COLO829 (cell line): ENCODE measurements around the gene SCAMP4.
"Not testable (repeated sequence)": the region's sequence is repeated elsewhere in the genome, so short reads cannot be mapped to it uniquely, and the experiment has no call there.

Experiments
- DNase-seq: peaks from one replicate; pipeline ENCODE4 v3.0.0; 2012; ENCODE audit warnings: low spot score

SCAMP4 gene

DNA sequence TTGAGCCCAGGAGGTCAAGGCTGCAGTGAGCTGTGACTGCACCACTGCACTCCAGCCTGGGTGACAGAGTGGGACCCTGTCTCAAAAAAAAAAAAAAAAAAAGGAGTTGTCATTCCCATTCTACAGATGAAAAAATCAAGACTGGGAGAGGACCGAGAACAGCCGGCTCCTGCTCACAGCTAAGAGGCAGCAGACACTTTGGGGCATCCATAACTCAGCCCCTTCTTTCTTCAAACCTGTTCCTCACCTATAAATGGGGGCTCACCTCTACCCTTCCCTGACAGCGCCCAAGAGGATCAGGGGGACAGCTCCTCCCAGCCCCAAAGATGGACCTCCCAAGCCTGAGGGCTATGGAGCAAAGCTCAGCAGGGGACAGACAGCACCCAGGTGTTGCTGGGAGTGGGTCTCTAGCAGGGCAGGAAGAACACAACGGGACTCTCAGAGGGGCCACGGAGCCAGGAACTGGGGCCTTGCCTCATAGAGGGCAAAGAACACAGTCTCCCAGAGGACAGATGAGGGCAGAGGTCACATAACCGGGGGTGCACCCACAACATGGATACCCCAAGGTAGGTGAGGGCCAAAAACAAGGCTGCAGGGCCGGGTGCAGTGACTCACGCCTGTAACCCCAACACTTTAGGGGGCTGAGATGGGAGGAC lies 38.4 kb upstream of the SCAMP4 start:
- DNase-seq = no peak

DNA sequence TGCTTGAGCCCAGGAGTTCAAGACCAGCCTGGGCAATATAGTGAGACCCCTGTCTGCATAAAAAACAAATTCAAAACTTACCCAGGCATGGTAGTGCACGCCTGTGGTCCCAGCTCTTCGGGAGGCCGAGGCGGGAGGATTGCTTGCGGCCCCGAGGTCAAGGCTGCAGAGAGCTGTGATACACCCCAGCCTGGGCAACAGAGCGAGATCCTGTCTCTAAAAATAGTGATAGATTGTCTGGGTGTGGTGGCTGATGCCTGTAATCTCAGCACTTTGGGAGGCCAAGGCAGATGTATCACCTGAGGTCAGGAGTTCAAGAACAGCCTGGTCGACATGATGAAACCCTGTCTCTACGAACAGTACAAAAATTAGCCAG lies 37.9 kb upstream of the SCAMP4 start:
- no peak for DNase-seq

DNA sequence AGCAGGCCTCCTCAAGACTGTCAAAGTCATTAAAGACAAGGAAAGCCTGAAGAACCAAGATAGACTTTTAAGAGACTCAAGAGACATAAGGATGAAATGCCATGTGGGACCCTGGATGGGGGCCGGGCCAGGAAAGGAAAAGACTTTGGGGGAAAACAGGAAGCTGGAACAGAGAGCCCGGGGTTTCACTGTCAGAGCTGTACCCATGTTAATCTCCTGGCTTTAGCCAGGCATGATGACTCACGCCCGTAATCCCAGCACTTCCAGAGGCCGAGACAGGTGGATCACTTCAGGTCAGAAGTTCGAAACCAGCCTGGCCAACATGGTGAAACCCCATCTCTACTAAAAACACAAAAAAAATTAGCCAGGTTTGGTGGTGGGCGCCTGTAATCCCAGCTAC lies 36.2 kb upstream of the SCAMP4 start:
- no peak for DNase-seq

DNA sequence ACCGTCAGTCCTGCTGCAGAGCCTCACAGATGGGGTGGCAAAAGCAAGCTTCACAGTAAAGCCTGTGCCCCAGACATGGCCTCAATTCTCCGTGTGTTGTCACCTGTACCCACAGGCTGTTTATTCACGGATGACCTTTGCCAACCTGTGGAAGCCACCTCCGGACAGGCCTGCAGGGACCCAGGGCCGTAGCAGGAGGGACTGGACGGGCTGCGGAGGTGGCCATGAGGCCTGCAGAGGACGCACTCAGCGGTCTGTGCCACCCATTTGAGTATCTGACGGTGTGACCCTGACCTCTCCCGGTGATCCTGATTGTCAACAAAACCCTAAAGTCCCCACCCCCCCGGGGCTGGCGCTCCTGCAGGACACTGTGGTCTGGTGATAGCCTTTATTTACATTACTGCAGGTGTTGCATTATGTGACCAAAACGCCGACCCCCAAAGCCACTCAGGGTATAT lies 34.0 kb upstream of the SCAMP4 start:
- no peak for DNase-seq

DNA sequence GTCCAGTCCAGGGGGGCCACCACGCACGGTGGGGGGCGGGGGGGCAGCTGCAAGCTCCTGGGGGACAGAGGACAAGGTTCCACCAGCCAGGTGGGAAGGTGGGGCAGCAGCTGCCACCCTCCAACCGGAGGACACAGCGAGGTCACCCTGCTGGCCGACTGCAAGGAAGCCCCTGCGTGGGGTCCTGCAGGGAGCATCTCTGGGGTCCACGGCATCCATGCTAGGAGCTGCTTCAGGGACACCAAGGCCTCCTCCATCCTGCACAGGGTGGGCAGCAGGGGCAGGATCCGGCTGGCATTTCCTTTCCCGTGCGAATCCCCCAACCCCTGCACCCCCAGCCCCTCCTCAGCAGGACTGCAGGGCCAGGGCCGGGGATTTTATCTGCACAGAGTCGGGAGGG lies 33.6 kb upstream of the SCAMP4 start:
- DNase-seq = no peak

DNA sequence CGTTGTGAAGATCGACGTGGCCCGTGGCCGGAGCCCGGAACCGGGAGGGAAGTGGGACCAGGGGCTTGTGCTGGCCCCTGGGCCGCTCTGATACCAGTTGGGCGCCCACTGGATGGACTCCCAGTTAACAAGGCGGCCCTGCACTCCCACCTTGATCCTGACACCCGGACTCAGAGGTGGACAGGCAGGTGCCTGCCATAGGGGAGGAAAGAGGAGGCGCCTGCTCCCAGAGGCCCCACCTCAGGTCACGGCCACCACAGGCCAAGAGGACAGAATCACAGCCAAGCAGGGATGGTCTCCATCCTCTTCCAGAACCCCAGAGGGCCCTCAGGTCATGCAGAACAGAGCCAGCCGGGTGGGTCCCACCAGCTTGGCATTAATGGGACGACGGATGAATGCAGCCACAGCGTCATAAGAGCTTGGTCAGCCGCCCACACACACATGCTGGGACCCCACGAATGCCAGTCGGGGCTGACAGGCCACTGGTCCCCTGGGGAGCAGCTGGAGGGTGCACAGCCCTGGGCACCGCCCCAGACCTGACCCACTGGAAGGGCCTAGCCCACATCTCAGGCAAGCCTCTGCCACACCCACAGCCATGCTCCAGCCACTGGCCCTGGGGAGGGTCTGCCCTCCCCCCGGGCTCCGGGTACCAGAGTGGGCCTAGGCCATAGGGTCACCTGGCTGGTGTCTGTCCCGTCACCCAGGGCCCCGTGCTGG lies 32.2 kb upstream of the SCAMP4 start:
- DNase-seq = no peak

DNA sequence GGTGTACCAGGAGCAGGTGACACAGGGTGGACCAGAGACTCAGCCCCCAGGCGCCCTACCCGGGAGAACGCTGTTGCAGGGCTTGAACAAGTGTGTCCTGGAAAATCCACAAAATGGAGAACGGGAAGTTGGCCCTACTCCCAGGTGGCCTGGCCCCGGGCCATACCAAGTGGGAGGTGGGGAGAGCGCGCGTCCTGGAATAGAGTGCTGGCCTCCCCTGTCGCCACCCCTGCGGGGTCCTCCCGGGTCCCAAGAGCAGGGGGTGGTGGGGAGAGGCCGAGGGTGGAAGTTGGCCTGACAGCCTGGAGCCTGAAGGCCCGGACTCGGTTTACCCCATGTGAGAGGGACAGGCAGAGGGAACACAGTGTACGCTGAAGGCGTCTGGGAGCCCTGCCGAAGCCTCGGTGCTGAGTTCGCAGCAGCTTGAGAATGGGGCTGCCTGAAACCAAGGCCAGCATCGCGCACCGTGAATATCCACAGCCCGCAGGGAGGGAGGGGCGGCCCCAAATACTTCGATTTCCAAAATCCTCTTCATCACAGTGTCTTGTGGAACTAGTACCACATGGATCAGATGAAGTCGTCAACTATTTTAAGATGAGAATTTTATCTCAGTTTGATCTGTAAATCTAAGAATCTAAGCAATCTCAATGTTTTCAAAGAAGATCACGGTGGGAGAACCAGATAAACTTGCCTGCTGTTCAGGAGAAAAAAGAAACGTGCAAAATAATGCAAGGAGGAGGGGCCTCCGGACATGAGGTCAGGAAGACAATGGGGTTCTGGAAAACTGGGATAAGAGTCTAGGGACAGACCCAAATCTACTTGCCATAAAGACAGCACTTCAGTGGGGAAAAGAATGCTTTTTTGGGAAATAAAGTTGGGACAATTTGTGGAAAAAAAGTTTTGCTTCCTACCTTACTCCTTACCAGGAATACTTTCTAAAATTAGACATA lies 31.4 kb upstream of the SCAMP4 start:
- DNase-seq = no peak

DNA sequence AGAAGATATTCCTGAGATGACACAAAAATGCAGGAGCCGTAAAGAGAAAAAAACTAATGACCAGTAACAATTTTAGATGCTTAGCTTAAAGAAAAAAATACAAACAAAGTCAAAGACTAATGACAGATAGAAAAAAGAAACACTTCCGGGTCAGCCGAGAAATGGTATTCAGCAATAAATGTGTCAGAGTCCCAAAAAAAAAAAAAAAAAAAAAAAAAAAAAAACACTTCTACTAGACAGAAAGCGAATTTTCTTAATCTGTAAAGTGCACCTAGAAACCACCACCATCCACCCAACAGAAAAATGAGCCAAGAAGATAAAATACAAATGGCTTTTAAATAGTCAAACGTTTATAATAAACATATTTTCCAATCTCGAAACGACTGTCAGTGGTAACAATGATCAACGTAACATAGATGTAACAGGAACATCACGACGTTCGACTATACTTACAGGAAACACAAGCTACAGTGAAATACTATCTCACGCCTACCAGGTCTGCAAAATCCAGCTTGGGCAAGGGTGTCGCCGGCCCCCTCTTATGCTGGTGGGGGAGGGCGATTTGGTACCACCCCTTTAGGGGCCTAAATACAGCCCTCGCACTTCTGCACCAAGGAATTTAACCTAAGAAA lies 30.5 kb upstream of the SCAMP4 start:
- no peak for DNase-seq

DNA sequence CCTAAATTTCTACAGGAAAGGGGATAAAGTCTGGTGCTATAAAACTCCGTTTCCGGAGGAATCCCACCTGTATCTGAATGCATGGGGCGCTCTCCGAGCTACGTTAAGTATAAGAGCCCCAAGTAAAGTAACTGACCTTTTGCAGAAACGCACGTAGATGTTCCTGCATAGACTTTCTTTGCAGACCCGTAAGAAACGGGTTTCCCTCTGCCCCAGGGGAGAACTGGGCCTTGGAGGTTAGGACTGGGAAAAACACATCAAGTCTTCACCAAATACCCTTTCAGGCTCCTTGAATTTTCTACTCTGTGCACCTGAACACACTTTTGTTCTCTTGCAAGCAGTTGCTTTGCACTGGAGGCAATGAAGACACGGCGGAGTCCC lies 29.9 kb upstream of the SCAMP4 start:
- not testable (repeated sequence) for DNase-seq

DNA sequence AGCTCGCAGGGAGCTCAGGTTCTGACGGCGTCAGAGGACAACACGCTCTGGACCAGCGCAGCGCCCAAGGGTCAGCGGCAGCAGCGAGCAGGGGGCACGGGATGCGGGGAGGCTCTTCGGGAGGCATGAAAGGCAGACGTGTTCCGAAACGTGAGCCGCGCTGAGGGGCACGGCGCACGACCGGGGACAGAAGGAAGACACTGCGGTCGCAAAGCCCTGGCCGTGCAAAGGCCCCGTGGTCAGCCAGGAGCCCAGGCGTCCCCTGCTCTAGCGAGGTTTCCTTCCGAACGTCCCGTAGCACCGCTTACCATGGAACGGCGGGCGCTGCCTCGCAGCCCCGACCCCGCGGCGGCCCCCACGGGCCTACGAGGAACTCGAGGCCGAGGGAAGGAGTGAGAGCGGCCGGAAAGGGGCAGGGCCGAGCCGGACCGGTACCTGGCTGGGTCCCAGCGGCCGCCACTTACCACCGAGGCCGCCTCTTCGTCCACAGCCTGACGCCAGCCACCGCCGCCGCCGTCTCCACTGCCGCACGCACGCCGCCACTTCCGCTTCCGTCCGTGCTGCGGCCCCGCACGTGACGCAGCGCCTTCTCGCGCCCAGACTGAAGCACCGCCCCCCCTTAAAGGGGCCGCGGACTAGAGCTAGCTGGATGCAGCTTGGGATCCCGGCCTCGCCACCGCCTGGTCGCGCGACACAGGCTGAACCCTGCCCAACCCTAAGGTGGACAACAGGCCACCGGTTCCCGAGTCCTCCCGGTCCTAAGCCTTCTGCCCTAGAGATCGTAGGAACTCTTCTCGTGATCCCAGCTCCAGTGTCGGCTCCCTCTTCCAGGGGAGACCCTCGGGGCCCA lies 29.3 kb upstream of the SCAMP4 start:
- DNase-seq = peak; percentile 63

DNA sequence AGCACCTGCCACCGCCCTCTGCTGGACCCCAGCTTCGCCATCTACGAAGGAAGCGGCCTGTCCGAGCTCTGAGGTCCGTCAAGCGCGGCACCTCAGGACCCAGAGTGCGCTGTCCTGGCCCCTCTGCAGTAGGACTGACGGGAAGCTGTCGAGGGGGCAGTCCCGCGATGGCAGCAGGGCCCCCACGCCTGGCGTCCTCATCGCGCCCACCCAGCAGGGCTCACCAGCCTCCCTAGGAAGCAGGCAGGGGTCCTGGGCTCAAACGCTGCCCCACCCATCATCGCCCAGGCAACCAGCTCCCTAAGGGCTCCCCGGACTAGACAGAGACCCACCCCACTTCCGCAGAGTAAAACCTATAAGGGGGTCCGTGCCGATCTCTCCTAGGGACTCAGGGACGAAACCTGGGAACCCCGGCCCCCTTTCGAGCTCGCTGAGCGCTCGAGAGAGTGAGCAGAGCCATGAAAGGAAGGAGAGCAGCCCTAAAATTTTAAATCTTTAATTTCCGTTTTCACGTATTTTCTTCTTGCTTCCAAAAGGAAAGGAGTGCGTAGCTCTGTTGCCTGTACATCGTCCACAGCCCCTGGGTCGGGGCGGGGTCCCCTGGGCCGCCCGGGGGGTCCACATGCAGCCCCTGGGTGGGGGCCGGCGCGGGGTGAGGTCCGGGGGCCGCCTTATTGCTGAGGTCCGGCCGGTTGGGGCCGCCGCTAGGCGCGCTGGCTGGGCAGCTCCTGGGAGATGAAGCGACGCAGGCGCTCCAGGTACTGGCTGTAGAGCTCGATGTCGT lies 28.5 kb upstream of the SCAMP4 start:
- DNase-seq = not testable (repeated sequence)

DNA sequence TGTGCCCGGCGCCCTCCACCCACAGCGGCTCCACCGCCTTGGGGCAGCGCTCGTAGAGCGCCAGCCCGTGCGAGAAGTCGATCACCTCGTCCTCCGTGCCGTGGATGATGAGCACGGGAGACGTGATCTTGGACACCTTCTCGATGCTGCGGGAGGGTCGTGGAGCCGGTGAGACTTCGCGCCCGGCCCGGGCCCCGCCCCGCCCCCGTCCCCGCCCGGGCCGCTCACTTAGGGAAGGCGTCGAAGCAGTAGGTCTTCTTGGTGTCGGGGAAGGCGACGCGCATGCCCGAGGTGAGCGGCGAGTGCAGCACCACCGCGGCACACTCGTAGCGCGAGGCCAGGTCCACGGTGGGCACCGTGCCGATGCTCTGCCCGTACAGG lies 27.9 kb upstream of the SCAMP4 start:
- not testable (repeated sequence) for DNase-seq

DNA sequence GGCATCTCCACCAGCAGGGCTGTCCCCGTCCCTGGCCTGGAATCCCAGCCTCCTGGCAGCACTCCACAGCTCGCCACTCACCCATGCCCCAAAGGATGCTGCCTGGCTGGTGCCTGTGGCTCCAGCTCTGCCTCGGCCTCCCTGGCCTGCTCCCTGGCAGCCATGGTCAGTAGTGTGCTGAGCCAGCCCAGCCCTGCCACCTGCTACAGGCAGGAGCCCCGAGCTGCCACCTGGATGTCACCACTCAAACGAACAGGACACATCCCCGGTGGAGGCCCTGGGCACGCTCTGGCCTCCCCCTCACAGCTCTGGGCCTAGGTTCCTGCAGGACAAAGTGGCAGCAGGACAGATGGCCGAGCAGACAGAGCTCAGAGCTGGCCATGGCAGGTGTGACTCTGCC lies 26.6 kb upstream of the SCAMP4 start:
- DNase-seq = not testable (repeated sequence)

DNA sequence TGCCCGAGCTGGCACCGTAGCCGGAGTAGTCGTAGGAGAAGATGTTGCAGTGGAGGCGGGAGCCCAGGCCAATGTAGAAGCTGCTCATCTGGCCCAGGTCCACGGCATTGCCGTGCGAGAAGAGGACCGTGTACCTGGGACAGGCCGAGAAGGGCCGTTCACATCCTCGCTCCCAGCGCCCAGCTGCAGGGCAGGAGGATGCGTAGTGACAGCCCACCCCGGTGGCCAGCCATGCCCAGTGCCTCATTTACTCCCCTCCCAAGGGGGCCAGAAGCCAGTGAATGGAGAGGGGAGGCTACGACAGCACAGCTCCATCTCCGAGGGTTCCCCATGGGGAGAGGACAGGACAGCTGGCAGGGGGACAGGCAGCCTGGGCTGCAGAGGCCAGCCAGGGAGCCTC lies 25.2 kb upstream of the SCAMP4 start:
- not testable (repeated sequence) for DNase-seq

DNA sequence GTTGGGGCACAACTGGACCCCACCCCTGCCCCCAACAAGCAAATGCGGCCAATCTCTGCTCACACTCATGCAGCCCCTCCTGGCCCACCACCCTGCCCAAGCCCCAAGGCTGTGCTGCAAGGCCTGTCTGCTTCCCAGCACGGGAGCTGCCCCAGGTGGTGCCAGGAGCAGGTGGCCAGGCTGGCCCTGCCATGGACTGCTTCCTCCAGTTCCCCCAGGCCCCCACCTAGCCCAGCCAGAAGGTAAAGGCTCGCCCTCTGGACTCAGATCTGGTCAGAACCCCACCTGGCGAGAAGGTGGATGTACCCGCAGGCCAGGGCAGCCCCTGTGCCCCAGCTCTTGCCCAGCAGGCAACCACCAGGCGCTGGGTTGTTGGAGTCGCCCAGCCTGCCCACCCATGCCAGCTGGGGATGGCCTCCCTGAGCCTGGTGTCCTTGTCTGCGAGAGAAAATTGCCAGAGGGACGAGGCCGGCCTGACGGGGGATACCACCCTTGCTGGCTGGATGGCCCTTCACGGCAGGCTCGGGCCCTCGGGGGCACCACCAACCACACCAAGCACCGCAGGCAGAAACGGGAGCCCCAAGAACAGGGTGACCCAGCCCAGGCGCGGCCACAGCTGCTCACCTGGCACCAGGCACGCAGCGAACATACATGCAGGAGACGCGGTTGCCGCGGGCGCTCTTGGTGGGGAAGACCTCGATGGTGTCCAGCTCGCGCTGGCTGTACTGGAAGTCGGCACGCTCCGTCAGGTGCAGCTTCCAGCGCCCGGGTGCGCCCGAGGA lies 24.4 kb upstream of the SCAMP4 start:
- no peak for DNase-seq

DNA sequence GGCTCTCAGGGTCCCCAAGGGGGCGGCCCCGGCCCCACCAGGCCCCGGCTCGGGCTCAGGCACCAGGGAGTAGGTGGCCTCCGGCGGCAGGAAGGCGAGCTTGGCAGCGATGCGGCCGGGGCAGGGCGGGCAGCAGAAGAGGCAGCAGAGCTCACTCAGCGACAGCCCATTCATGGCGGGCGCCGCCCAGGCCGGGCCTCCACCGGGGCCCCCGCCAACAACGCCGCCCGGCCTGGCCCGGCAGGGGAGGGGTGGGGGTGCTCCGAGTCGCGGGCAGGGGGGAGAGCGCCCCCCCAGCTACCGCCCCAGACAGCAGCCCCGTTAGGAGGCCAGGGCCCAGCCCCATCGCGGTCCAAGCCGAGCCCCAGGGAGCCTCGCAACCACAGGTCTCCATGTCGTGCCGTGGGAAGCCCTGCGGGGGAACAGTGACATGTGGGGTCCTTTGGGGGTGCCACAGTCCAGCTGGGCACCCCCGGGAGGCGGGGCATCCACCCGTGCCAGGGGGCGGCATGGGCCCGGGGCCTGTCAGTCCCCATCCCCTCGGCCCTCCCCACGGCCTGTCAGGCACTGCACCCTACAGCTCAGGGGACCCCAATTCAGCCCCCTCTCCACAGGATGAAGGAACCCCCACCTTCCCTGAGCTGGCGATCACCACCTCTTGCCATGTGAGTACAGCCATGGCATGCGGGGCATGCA lies 23.7 kb upstream of the SCAMP4 start:
- DNase-seq = not testable (repeated sequence)

DNA sequence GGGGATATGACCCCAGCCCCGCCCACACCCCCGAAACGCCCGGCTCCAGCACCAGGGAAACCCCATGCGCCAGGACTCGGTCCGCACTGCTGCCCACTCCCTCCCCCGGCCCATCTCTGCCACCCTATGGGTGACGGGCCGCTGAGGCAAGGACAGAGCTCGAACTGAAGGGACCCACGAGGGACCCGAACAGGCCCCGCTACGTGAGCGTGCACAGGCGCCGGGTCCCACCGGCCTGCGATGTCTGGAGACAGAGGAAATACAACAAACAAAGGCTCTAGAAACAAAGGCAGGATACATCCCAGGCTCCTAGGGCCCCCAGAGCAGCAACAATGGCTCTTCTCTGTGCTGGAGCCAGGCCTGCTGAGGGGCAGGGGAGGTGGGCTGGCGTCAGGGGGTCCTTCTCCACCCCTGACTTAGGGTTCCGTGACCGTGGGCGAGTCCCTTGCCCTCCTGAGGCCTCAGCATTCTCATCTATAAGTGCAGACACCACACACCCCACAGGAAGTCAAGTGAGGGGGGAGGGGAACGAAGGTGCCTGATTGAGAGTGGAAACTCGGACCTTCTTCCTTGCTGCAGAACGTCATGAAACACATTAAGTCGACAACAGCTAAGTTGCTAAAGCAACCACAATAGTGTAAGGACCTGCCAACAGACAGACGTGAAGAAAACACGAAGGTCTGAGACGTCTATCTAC lies 23.0 kb upstream of the SCAMP4 start:
- no peak for DNase-seq
